ENCODE results near the gene NXNL2.

Gene NXNL2

DNA sequence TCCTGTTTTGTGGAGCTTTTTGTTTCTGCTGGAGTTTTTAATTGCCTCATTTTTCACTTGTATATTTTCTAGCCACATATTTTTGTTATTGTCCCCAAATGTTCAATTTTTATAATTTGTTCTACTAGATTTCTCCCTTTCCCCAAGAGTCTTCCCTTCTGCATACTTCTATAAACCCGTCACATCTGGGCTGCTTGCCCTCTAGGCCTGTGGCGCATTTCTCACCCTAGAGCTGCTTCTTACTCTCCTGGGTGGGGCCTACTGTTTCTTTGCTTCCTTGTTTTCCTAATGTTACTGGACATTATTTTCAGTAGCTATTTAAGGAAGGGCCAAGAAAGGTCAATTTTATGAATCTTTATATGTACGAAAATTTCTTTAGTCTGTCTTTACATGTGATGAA, 51.5 kb downstream of the NXNL2 start:
- H3K4me3 ChIP-seq (replicated peaks in 1 of 2; ENCODE audit: low read depth in 2 of 2, low read length in 2 of 2) = no peak overlapping the region
- peak in 1 of 2 donors; percentile 88 for DNase-seq (ENCODE audit: low read depth in 2 of 2)
- TF ChIP-seq, protein P1, sequence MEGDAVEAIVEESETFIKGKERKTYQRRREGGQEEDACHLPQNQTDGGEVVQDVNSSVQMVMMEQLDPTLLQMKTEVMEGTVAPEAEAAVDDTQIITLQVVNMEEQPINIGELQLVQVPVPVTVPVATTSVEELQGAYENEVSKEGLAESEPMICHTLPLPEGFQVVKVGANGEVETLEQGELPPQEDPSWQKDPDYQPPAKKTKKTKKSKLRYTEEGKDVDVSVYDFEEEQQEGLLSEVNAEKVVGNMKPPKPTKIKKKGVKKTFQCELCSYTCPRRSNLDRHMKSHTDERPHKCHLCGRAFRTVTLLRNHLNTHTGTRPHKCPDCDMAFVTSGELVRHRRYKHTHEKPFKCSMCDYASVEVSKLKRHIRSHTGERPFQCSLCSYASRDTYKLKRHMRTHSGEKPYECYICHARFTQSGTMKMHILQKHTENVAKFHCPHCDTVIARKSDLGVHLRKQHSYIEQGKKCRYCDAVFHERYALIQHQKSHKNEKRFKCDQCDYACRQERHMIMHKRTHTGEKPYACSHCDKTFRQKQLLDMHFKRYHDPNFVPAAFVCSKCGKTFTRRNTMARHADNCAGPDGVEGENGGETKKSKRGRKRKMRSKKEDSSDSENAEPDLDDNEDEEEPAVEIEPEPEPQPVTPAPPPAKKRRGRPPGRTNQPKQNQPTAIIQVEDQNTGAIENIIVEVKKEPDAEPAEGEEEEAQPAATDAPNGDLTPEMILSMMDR (IDR thresholded peaks at IDR 0.05; ENCODE audit: low read depth, low read length) = no peak

DNA sequence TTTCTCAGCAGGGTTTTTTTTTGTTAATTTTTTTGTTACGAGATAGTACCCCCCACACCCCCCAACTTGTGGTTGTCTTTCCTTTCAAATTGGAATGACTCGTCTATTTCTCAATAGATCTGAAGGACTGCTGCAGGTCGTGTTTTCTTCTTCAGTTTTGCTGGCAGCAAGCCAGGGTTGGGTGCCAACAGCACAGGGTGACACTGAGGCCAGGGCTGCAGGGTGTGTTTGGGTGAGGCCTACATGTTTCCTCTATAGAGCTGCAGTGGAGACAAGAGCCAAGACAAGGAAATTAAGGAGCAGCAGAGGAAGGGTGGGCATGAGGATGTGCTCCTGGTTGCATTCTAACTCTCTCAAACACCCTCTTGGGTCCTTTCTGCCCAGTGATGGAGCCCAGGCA, 52.2 kb downstream of the NXNL2 start:
- no peak overlapping the region for H3K4me3 ChIP-seq (replicated peaks in 1 of 2; ENCODE audit: low read depth in 2 of 2, low read length in 2 of 2)
- TF ChIP-seq, protein P1 (IDR thresholded peaks at IDR 0.05; ENCODE audit: low read depth, low read length) = no peak
- DNase-seq (ENCODE audit: low read depth in 2 of 2) = peak; percentile 26 to 36

DNA sequence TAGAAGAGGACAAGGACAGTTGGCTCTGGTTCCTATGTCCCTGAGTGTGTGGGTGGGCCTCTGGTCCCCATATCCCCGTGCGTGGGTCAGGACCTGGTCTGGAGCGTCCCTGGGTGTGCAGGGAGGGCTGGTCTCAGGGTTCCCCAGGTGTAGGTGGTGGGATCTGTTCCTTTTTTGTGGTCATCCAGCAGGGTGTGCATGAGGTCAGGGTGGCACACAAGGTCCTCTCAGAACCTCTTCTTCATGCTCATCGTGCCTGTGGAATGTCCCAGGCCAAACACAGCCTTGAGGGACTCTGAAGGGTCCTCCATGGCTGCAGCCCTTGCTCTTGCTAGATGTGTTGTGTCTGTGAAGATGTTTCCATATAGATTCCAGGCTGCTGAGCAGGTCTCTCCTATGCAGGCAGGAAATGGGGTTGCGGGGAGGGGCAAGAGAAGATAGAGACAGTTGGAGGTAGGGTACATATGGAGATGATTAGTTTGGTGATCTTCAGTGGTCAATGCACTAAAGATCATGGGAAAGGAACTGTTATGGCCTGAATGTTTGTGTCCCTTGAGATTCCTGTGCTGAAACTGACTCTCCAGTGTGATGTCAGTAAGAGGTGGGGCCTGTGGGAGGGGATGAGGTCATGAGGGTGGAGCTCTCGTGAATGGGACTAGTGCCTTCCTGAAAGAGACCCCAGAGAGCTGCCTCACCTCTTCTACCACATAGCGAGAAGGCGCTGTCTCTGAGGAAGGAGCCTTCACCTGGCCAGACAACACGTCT, 53.1 kb downstream of the NXNL2 start:
- DNase-seq (ENCODE audit: low read depth in 2 of 2) = peak in 1 of 2 donors; percentile 64
- TF ChIP-seq, protein P1 (IDR thresholded peaks at IDR 0.05; ENCODE audit: low read depth, low read length) = no peak
- H3K4me3 ChIP-seq (replicated peaks in 1 of 2; ENCODE audit: low read depth in 2 of 2, low read length in 2 of 2) = no peak overlapping the region

DNA sequence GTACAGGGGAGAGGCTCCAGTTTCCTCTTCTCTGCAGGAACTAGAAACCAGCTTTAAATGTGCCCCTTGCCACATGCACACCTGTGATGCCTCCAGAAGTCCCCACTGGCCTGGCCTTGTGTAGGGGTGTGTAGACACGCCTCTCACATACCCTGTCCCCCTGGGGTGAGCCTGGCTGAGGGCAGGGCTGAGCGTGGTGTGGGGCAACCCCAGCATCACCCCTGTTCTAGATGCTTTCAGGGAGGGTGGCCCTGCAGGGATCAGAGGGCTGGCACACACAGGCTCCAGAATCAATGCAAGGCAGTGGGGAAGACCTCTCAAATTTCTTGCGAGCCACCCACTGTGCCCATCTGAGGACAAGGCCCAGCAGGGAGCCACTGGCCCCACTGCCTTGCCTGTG, 54.7 kb downstream of the NXNL2 start:
- H3K4me3 ChIP-seq (replicated peaks in 1 of 2; ENCODE audit: low read depth in 2 of 2, low read length in 2 of 2) = no peak overlapping the region
- no peak for DNase-seq (ENCODE audit: low read depth in 2 of 2)
- TF ChIP-seq, protein P1 (IDR thresholded peaks at IDR 0.05; ENCODE audit: low read depth, low read length) = no peak

DNA sequence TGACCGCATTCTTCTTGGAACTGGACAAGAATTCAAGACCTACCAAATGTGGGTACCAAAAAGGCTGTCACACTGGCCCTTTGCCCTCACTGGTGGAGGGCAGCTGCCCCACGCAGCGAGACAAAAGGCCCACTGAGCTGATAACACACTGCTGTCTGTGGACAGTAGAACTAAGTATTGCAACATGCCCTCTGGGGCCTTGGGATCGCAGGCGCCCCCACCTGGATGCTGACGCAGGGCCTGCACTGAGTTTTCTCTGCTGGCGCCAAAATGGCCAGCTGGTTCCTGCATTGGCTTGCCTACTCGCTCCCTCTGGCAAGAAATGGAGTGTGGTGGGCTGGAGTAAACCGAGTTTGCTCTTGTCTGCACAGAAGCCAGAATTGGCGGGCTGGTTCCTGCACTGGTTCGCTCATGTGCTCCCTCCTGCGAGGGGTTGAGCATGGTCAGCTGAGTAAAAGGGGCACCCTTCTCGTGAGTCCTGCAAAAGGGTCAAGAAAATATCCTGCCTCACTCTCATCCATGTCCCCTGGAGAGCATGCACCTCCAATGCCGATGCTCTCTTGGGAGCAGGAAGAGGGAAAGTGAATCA, 55.7 kb downstream of the NXNL2 start:
- TF ChIP-seq, protein P1 (IDR thresholded peaks at IDR 0.05; ENCODE audit: low read depth, low read length) = no peak

DNA sequence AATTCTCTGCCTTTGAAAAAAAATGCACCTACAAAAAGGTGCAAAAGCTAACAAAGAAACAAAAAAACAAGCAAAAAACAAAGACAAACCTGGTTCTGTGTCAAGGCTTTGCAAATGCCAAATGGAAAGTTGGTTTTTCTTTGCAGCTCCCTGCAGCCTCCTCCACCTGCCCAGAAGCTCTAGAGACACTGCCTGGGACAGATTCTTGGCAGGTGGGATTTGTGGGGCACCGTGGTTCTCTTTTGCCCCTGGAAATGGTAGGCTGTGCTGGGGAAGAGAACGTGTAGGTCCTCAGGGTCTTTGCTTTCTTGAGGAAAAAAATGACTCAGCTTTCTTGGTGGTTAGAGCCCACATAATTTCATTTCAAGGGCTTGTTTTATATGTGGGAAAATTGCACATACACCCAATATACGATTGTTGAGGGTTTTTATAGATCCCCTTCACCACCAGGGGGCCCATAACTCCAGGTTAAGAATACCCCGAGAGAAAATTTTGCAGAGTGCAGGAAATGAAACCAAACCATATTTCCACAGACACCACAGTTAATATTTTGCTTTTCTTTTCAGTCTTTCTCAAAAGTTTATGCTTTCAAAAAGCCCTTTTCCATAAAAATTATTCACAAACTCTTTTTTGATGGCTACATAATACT, 58.7 kb downstream of the NXNL2 start:
- H3K4me3 ChIP-seq (replicated peaks in 1 of 2; ENCODE audit: low read depth in 2 of 2, low read length in 2 of 2) = no peak overlapping the region
- TF ChIP-seq, protein P1 (IDR thresholded peaks at IDR 0.05; ENCODE audit: low read depth, low read length) = peak; percentile 70
- DNase-seq (ENCODE audit: low read depth in 2 of 2) = peak; percentile 83 to 84

More for the DNA sequence above, 55.7 kb downstream of the NXNL2 start:
- no peak for DNase-seq (ENCODE audit: low read depth in 2 of 2)
- no peak overlapping the region for H3K4me3 ChIP-seq (replicated peaks in 1 of 2; ENCODE audit: low read depth in 2 of 2, low read length in 2 of 2)

Measured in cardiac fibroblast (primary cell).